GM12878 (cell line): ENCODE data around the gene CYB5R3. TPM values are rescaled to one million over a fixed set of nuclear protein-coding genes. Genes with fewer than 3 reads are reported as not detected.

ENCODE experiments used
- ATAC-seq: fragments of 200-7000 bp; cut with Tn5 transposase; 3 replicates; pipeline ENCODE4 v1.9.1; 2020; ENCODE audit warnings: mild to moderate bottlenecking, moderate library complexity
- BruUV-seq: library from RNA; stranded (reverse); fragments of 400-500 nt; replicated peaks from 2 replicates; lab custom pipeline; 2021; lab: Mats Ljungman, UMichigan
- CTCF ChIA-PET: fragments of 300-600 bp; sonication (Branson Sonifier 250); formaldehyde crosslinking; extraction: SDS; loops from one replicate; lab custom pipeline; 2021; ENCODE audit warnings: inconsistent platforms; lab: Yijun Ruan, JAX
- POLR2A ChIA-PET: fragments of 350-600 bp; formaldehyde crosslinking; extraction: SDS; loops from one replicate; lab custom pipeline; 2021; ENCODE audit warnings: inconsistent platforms; lab: Charles Lee
- RAD21 ChIA-PET: fragments of 300-600 bp; sonication (Branson Sonifier 250); formaldehyde crosslinking; loops from one replicate; lab custom pipeline; 2023; ENCODE audit warnings: antibody characterized with exemption; ENCODE audit not compliant: unreplicated experiment; lab: Charles Lee
- SMC1A ChIA-PET: fragments of 300-600 bp; sonication (Branson Sonifier 250); formaldehyde crosslinking; loops from one replicate; lab custom pipeline; 2023; ENCODE audit not compliant: unreplicated experiment, uncharacterized antibody; lab: Charles Lee
- DNase-seq: peaks from one replicate; pipeline ENCODE4 v3.0.0-alpha.2; 2011; ENCODE audit warnings: low read depth, low spot score
- FAIRE-seq: peaks from 3 replicates; lab custom pipeline; 2011; peaks lifted over from hg19 to GRCh38; lab: Jason Lieb, UNC
- H2AFZ ChIP-seq: 2 replicates; pipeline ENCODE4 v1.6.0; 2011; ENCODE audit warnings: low read depth, low read length, control low read depth; ENCODE audit not compliant: control insufficient read depth
- H3K27ac ChIP-seq: 2 replicates; pipeline ENCODE4 v1.5.1; 2011; ENCODE audit warnings: control low read depth; ENCODE audit not compliant: control insufficient read depth, insufficient read depth
- H3K27me3 ChIP-seq, 2 experiments: replicated peaks in 1 of 2; 2 replicates each; pipeline versions ENCODE4 v1.6.0 to v1.6.1; 2011; ENCODE audit warnings: low read length in 1 of 2; ENCODE audit not compliant: control insufficient read depth in 2 of 2, insufficient read depth in 2 of 2
- H3K36me3 ChIP-seq, 2 experiments: 2 replicates each; pipeline ENCODE4 v1.5.1; 2011; ENCODE audit warnings: low read length in 1 of 2; ENCODE audit not compliant: control insufficient read depth in 2 of 2, insufficient read depth in 2 of 2
- H3K4me1 ChIP-seq: 2 replicates; pipeline ENCODE4 v1.6.1; 2011; ENCODE audit warnings: mild to moderate bottlenecking, low read length, moderate library complexity, mixed read lengths; ENCODE audit not compliant: control insufficient read depth, insufficient read depth
- H3K4me2 ChIP-seq: 2 replicates; pipeline ENCODE4 v1.6.0; 2011; ENCODE audit warnings: control low read depth; ENCODE audit not compliant: control insufficient read depth, insufficient read depth
- H3K4me3 ChIP-seq: fragments of 200-600 bp; sonication (generic); 2 replicates; pipeline ENCODE4 v1.5.1; 2016
- H3K79me2 ChIP-seq: 2 replicates; pipeline ENCODE4 v1.6.0; 2011; ENCODE audit warnings: low read length; ENCODE audit not compliant: control insufficient read depth, insufficient read depth
- H3K9ac ChIP-seq: 2 replicates; pipeline ENCODE4 v1.8.0; 2011; ENCODE audit warnings: low read length, control low read depth, mixed read lengths; ENCODE audit not compliant: control insufficient read depth, insufficient read depth
- H3K9me3 ChIP-seq: replicated peaks from 3 replicates; pipeline ENCODE4 v1.5.1; 2011; ENCODE audit warnings: mild to moderate bottlenecking, low read length; ENCODE audit not compliant: control insufficient read depth, insufficient read depth
- H4K20me1 ChIP-seq: 2 replicates; pipeline ENCODE4 v1.6.0; 2011; ENCODE audit not compliant: control insufficient read depth, insufficient read depth
- POLR2AphosphoS5 ChIP-seq: IDR thresholded peaks from 2 replicates; pipeline ENCODE4 v1.6.1; 2011; ENCODE audit warnings: mild to moderate bottlenecking, low read length, inconsistent platforms
- SUPT20H ChIP-seq: IDR thresholded peaks from 2 replicates; pipeline ENCODE4 v1.6.1; 2011; ENCODE audit warnings: low read depth, mild to moderate bottlenecking, low read length, moderate library complexity, borderline replicate concordance; ENCODE audit not compliant: control insufficient read depth
- TARDBP ChIP-seq: IDR thresholded peaks from 2 replicates; pipeline ENCODE4 v1.6.1; 2016; ENCODE audit warnings: borderline replicate concordance
- WGBS: methylation state at CpG from one replicate; pipeline ENCODE4 v1.1.6; 2016; ENCODE audit warnings: low lambda C conversion rate; ENCODE audit not compliant: insufficient replicate concordance, insufficient coverage; ENCODE audit errors: missing lambda C conversion rate; 5-methylcytosine and 5-hydroxymethylcytosine counted together
- in situ Hi-C: fragments of 300-500 bp; cut with MboI; formaldehyde crosslinking; loops from 9 replicates; pipeline ENCODE4 v1.14.3; 2018; ENCODE audit warnings: mixed read lengths
- intact Hi-C: fragments of 100-400 bp; cut with micrococcal nuclease; formaldehyde crosslinking; loops from one replicate; pipeline ENCODE4 v1.14.2; 2022; ENCODE audit not compliant: unreplicated experiment
- polyA plus RNA-seq, 11 experiments: library from polyadenylated mRNA; depleted of rRNA in 4 of 11; unstranded in 6 of 11; stranded (reverse) in 5 of 11; fragments of >200 nt; fragmentation: Nextera tagmentation in 4 of 11; fragmentation: Illumina TruSeq in 1 of 11; extraction: Ambion mirVana in 4 of 11; extraction: Trizol in 1 of 11; gene quantifications; 1 replicate in 1 of 11; 2 replicates in 10 of 11; pipeline versions ENCODE4 v1.2.1 to v1.2.3, GENCODE V29; 2011 to 2016; ENCODE audit warnings: inconsistent platforms in 2 of 11, missing spikeins in 2 of 11, low read depth in 1 of 11
- total RNA-seq, 4 experiments: library from RNA; depleted of rRNA in 3 of 4; stranded (reverse); fragments of >200 nt in 3 of 4; fragmentation: Illumina TruSeq in 1 of 4; extraction: Trizol in 1 of 4; gene quantifications; 2 replicates each; pipeline versions ENCODE4 v1.2.1 to v1.2.3, GENCODE V29; 2013 to 2021
- TF ChIP-seq, protein P1 (sequence below): fragments of 450-650 bp; formaldehyde crosslinking; IDR thresholded peaks from 2 replicates; pipeline ENCODE4 v1.5.0; 2022; ENCODE audit warnings: mild to moderate bottlenecking, missing genetic modification characterization

CYB5R3 gene
- total and polyA plus RNA-seq, 10 of the 15 experiments (the other 5 are each of a cell fraction or from before 2014, with no cell fraction given), result 2.0 to 119 (median 67.8) TPM

DNA sequence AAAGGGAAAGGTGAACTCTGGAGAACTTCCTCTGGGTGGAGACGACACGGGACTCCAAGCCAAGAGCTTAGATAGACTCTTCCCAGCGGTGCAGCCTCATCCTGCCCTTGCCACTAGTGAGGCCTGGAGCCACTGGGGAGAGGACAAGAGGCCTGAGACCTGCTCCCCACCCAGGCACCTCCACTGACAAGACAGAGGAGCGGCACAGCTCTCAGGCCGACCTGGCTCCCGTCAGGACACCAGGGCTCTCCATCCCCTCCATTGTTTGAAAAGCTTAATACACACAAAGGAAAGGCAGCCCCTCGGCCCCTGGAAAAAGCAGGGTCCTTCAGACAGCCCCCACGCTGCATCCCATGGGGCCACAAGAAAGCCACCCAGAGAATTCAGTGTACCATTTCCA lies 64.1 kb downstream of the CYB5R3 start:
- ChIA-PET CTCF (interaction anchor here (0.6 kb wide), 1 partner anchor 27 kb away, joined by 3 read pairs; no protein-coding TSS in a partner anchor), RAD21 (no interaction called here), POLR2A (no interaction called here), SMC1A (interaction anchor here (0.5 kb wide), 1 partner anchor 554 kb away, joined by 3 read pairs; no protein-coding TSS in a partner anchor)
- H3K4me1 ChIP-seq, result peaks cover 2% of the 10 kb centered on the region; the same call in 1 of the 2 replicates
- intact Hi-C loops (no loop called here), in situ Hi-C loops (no loop called here)
- BruUV-seq, result no TSS peak
- H3K79me2 ChIP-seq, result peaks cover 13% of the 10 kb centered on the region
- 95% methylated on average over 8 of the region's 8 CpGs for WGBS
- no peaks in the 10 kb centered on the region for H4K20me1 ChIP-seq
- no peak overlapping the region for H3K27ac ChIP-seq
- no peaks in the 10 kb centered on the region for H3K9me3 ChIP-seq
- no peaks in the 10 kb centered on the region for H3K27me3 ChIP-seq
- H3K4me3 ChIP-seq, result no peak overlapping the region
- no peak overlapping the region for H3K4me2 ChIP-seq
- H2AFZ ChIP-seq, result no peak overlapping the region
- no peak for FAIRE-seq
- peak; percentile 26; the same call in 1 of the 2 replicates for TF ChIP-seq POLR2AphosphoS5
- TF ChIP-seq TARDBP, result no peak
- no peak for TF ChIP-seq SUPT20H
- TF ChIP-seq, protein P1, sequence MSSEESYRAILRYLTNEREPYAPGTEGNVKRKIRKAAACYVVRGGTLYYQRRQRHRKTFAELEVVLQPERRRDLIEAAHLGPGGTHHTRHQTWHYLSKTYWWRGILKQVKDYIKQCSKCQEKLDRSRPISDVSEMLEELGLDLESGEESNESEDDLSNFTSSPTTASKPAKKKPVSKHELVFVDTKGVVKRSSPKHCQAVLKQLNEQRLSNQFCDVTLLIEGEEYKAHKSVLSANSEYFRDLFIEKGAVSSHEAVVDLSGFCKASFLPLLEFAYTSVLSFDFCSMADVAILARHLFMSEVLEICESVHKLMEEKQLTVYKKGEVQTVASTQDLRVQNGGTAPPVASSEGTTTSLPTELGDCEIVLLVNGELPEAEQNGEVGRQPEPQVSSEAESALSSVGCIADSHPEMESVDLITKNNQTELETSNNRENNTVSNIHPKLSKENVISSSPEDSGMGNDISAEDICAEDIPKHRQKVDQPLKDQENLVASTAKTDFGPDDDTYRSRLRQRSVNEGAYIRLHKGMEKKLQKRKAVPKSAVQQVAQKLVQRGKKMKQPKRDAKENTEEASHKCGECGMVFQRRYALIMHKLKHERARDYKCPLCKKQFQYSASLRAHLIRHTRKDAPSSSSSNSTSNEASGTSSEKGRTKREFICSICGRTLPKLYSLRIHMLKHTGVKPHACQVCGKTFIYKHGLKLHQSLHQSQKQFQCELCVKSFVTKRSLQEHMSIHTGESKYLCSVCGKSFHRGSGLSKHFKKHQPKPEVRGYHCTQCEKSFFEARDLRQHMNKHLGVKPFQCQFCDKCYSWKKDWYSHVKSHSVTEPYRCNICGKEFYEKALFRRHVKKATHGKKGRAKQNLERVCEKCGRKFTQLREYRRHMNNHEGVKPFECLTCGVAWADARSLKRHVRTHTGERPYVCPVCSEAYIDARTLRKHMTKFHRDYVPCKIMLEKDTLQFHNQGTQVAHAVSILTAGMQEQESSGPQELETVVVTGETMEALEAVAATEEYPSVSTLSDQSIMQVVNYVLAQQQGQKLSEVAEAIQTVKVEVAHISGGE (CRISPR knock-in tag), result no peak
- no peak overlapping the region for H3K9ac ChIP-seq
- H3K36me3 ChIP-seq, result peaks cover 34 to 36% of the 10 kb centered on the region in 2 experiments; a peak in 3 of 4 replicates
- ATAC-seq, result no peak
- DNase-seq, result no peak
